Retinal pigment epithelial cell (primary cell): ENCODE results near the gene ALKBH7.
"Not testable (repeated sequence)": the region's sequence is repeated elsewhere in the genome, so short reads cannot be mapped to it uniquely, and the experiment has no call there.

Experiments used
- DNase-seq: peaks from one replicate; pipeline ENCODE4 v3.0.0-alpha.2; 2010; ENCODE audit warnings: low read depth
- H3K4me3 ChIP-seq: 2 replicates; pipeline ENCODE4 v1.5.1; 2011; ENCODE audit warnings: mild to moderate bottlenecking, low read length, control low read depth, moderate library complexity
- CTCF ChIP-seq: conservative IDR thresholded peaks from 2 replicates; pipeline ENCODE4 v1.5.1; 2011; ENCODE audit warnings: low read depth, low read length, control low read depth, inconsistent platforms

ALKBH7 gene

GRCh38 chr19:6392221-6393073 is 19.9 kb downstream of the ALKBH7 start:
- peak overlapping the region; percentile 91 for H3K4me3 ChIP-seq
- DNase-seq, result no peak
- TF ChIP-seq CTCF, result no peak

- peak; percentile 64 for DNase-seq
- H3K4me3 ChIP-seq, result peak within 1 kb of the TSS; percentile 91
- TF ChIP-seq CTCF, result peak; percentile 14
Measured at GRCh38 chr19:6393074-6393982, 20.7 kb downstream of the ALKBH7 start, which contains the start of gene GTF2F1. TSS of gene GTF2F1 (minus strand) at chr19:6393164. CDS start at chr19:6392995, 169 bp downstream.

- TF ChIP-seq CTCF, result no peak
- no peak for DNase-seq
- H3K4me3 ChIP-seq, result peak overlapping the region; percentile 91
Measured at GRCh38 chr19:6393983-6394412, 21.4 kb downstream of the ALKBH7 start.

GRCh38 chr19:6394831-6395230 is 22.2 kb downstream of the ALKBH7 start:
- H3K4me3 ChIP-seq, result no peak overlapping the region
- no peak for TF ChIP-seq CTCF
- no peak for DNase-seq

- DNase-seq, result no peak
- no peak overlapping the region for H3K4me3 ChIP-seq
- TF ChIP-seq CTCF, result no peak
Measured at GRCh38 chr19:6396305-6396704, 23.7 kb downstream of the ALKBH7 start.

- not testable (repeated sequence) for H3K4me3 ChIP-seq, DNase-seq
Measured at GRCh38 chr19:6400062-6400944, 27.7 kb downstream of the ALKBH7 start.
